Measurements from ENCODE around the gene CACNB2. TPM values are rescaled to one million over a fixed set of nuclear protein-coding genes. Genes with fewer than 3 reads are reported as not detected.
"Not testable (repeated sequence)": the region's sequence is repeated elsewhere in the genome, so short reads cannot be mapped to it uniquely, and the experiment has no call there.

Gene CACNB2
- total RNA-seq, 1 donor from 2014 or later: 7.6 TPM

- TF ChIP-seq CTCF (conservative IDR thresholded peaks at IDR 0.05): no peak
- H3K27me3 Mint-ChIP-seq: no peaks in the 10 kb centered on the region
- H3K36me3 Mint-ChIP-seq: peaks cover 63% of the 10 kb centered on the region
- H3K4me1 Mint-ChIP-seq (ENCODE audit: unreplicated experiment): no peaks in the 10 kb centered on the region
- H3K4me3 Mint-ChIP-seq: no peak overlapping the region
- DNase-seq (ENCODE audit: extremely low spot score, unreplicated experiment): no peak
- H3K27ac Mint-ChIP-seq: no peak overlapping the region
- no peaks in the 10 kb centered on the region for H3K9me3 Mint-ChIP-seq
Observed at GRCh38 chr10:18582803-18583202, 442.6 kb downstream of the CACNB2 start.

GRCh38 chr10:18583575-18584270, 443.5 kb downstream of the CACNB2 start:
- DNase-seq (ENCODE audit: extremely low spot score, unreplicated experiment): no peak
- Mint-ChIP-seq H3K27ac (no peak overlapping the region), H3K36me3 (peaks cover 60% of the 10 kb centered on the region)

GRCh38 chr10:18586637-18587036, 446.4 kb downstream of the CACNB2 start:
- peaks cover 57% of the 10 kb centered on the region for H3K36me3 Mint-ChIP-seq
- DNase-seq (ENCODE audit: extremely low spot score, unreplicated experiment); H3K4me1 Mint-ChIP-seq (ENCODE audit: unreplicated experiment); H3K4me3 Mint-ChIP-seq; H3K9me3 Mint-ChIP-seq; H3K27me3 Mint-ChIP-seq; H3K27ac Mint-ChIP-seq: not testable (repeated sequence)

More at GRCh38 chr10:18583575-18584270, 443.5 kb downstream of the CACNB2 start:
- TF ChIP-seq CTCF (conservative IDR thresholded peaks at IDR 0.05): peak; percentile 60
- no peak overlapping the region for H3K4me3 Mint-ChIP-seq
- H3K27me3 Mint-ChIP-seq: no peaks in the 10 kb centered on the region
- H3K9me3 Mint-ChIP-seq: no peaks in the 10 kb centered on the region
- no peaks in the 10 kb centered on the region for H3K4me1 Mint-ChIP-seq (ENCODE audit: unreplicated experiment)

- not testable (repeated sequence) for H3K9me3 Mint-ChIP-seq; H3K4me1 Mint-ChIP-seq (ENCODE audit: unreplicated experiment); H3K27ac Mint-ChIP-seq; DNase-seq (ENCODE audit: extremely low spot score, unreplicated experiment); H3K27me3 Mint-ChIP-seq; H3K4me3 Mint-ChIP-seq
- H3K36me3 Mint-ChIP-seq: peaks cover 39% of the 10 kb centered on the region
Observed at GRCh38 chr10:18591141-18591540, 450.9 kb downstream of the CACNB2 start.

Other genes starting within 250 kb of the CACNB2 start
- not detected in 2 replicates for gene SLC39A12, start 188.5 kb upstream of the CACNB2 start, total RNA-seq (ENCODE audit: low replicate concordance)